Jurkat, Clone E6-1 (cell line): Measurements from ENCODE around the gene SSMEM1. TPM values are rescaled to one million over a fixed set of nuclear protein-coding genes. Genes with fewer than 3 reads are reported as not detected.
"Not testable (repeated sequence)": the region's sequence is repeated elsewhere in the genome, so short reads cannot be mapped to it uniquely, and the experiment has no call there.

Source experiments
- DNase-seq: peaks from one replicate; pipeline ENCODE4 v3.0.0-alpha.2; 2011; ENCODE audit warnings: low read depth, low spot score
- H3K4me3 ChIP-seq: 2 replicates; pipeline ENCODE4 v1.5.1; 2011; ENCODE audit warnings: mild to moderate bottlenecking, low read length, control low read depth, moderate library complexity
- polyA plus RNA-seq: library from polyadenylated mRNA; unstranded; fragments of >200 nt; gene quantifications from one replicate; pipeline ENCODE4 v1.2.1, GENCODE V29; 2012; ENCODE audit warnings: missing spikeins; ENCODE audit not compliant: insufficient read length, insufficient read depth

SSMEM1 gene
- not detected for polyA plus RNA-seq

GRCh38 chr7:130207642-130208041 is at the start of gene SSMEM1:
Gene SSMEM1, plus strand, starts transcription at chr7:130207860. Its CDS starts 51 bp downstream, at chr7:130207911.
- H3K4me3 ChIP-seq = no peak within 1 kb of the TSS
- DNase-seq = no peak

GRCh38 chr7:130160023-130160422 is 47.6 kb upstream of the SSMEM1 start:
- H3K4me3 ChIP-seq = no peak overlapping the region
- DNase-seq = no peak

GRCh38 chr7:130160455-130160854 is 47.2 kb upstream of the SSMEM1 start:
- H3K4me3 ChIP-seq = no peak overlapping the region
- no peak for DNase-seq

- H3K4me3 ChIP-seq = no peak overlapping the region
- no peak for DNase-seq
Measured at GRCh38 chr7:130162196-130162595, 45.5 kb upstream of the SSMEM1 start.

GRCh38 chr7:130174237-130174959 is 33.3 kb upstream of the SSMEM1 start:
- no peak overlapping the region for H3K4me3 ChIP-seq
- no peak for DNase-seq

- H3K4me3 ChIP-seq = no peak overlapping the region
- DNase-seq = no peak
Measured at GRCh38 chr7:130178251-130178650, 29.4 kb upstream of the SSMEM1 start.

- DNase-seq = no peak
- H3K4me3 ChIP-seq = no peak overlapping the region
Measured at GRCh38 chr7:130179631-130180030, 28.0 kb upstream of the SSMEM1 start.

GRCh38 chr7:130180571-130181262 is 26.9 kb upstream of the SSMEM1 start:
- H3K4me3 ChIP-seq = no peak overlapping the region

GRCh38 chr7:130181263-130181605 is 26.4 kb upstream of the SSMEM1 start:
- no peak for DNase-seq
- no peak overlapping the region for H3K4me3 ChIP-seq

More at GRCh38 chr7:130180571-130181262, 26.9 kb upstream of the SSMEM1 start:
- DNase-seq = no peak

- no peak overlapping the region for H3K4me3 ChIP-seq
- no peak for DNase-seq
Measured at GRCh38 chr7:130182990-130183389, 24.7 kb upstream of the SSMEM1 start.

GRCh38 chr7:130184349-130184748 is 23.3 kb upstream of the SSMEM1 start:
- DNase-seq = not testable (repeated sequence)

GRCh38 chr7:130187360-130187759 is 20.3 kb upstream of the SSMEM1 start:
- no peak overlapping the region for H3K4me3 ChIP-seq
- no peak for DNase-seq

More at GRCh38 chr7:130184349-130184748, 23.3 kb upstream of the SSMEM1 start:
- H3K4me3 ChIP-seq = not testable (repeated sequence)

GRCh38 chr7:130189343-130189742 is 18.3 kb upstream of the SSMEM1 start:
- no peak overlapping the region for H3K4me3 ChIP-seq
- no peak for DNase-seq

GRCh38 chr7:130191791-130192190 is 15.9 kb upstream of the SSMEM1 start:
- no peak for DNase-seq
- H3K4me3 ChIP-seq = no peak overlapping the region

- H3K4me3 ChIP-seq = no peak overlapping the region
- DNase-seq = no peak
Measured at GRCh38 chr7:130195396-130195795, 12.3 kb upstream of the SSMEM1 start.

GRCh38 chr7:130196476-130196875 is 11.2 kb upstream of the SSMEM1 start:
- no peak for DNase-seq
- no peak overlapping the region for H3K4me3 ChIP-seq

GRCh38 chr7:130197094-130197493 is 10.6 kb upstream of the SSMEM1 start:
- no peak for DNase-seq
- no peak overlapping the region for H3K4me3 ChIP-seq

- H3K4me3 ChIP-seq = no peak overlapping the region
- no peak for DNase-seq
Measured at GRCh38 chr7:130201796-130202195, 5.9 kb upstream of the SSMEM1 start.

- DNase-seq = peak; percentile 96
Measured at GRCh38 chr7:130205084-130205947, 2.3 kb upstream of the SSMEM1 start, which contains the start of gene TMEM209. Gene TMEM209, minus strand, starts transcription at chr7:130205406. Its CDS starts 31 bp downstream, at chr7:130205375.

GRCh38 chr7:130207033-130207432 is 627 bp upstream of the SSMEM1 start:
- peak; percentile 4 for DNase-seq
- H3K4me3 ChIP-seq = no peak overlapping the region

More at GRCh38 chr7:130205084-130205947, 2.3 kb upstream of the SSMEM1 start, which contains the start of gene TMEM209:
- peak within 1 kb of the TSS; percentile 100 for H3K4me3 ChIP-seq
